Endothelial cell of umbilical vein (primary cell): ENCODE results near the gene FGF12. TPM values are rescaled to one million over a fixed set of nuclear protein-coding genes. Genes with fewer than 3 reads are reported as not detected.

ENCODE experiments used
- BruUV-seq: library from RNA; stranded (reverse); fragments of 400-500 nt; replicated peaks from 2 replicates; lab custom pipeline; 2021; lab: Mats Ljungman, UMichigan
- CTCF ChIA-PET: fragments of 300-600, 350-600 bp; sonication (Branson Sonifier 250); formaldehyde crosslinking; loops from one replicate; lab custom pipeline; 2021; ENCODE audit warnings: antibody characterized with exemption, inconsistent platforms; lab: Charles Lee
- POLR2A ChIA-PET: fragments of 300-600, 350-600 bp; sonication (Branson Sonifier 250); formaldehyde crosslinking; loops from one replicate; lab custom pipeline; 2021; ENCODE audit warnings: antibody characterized with exemption, inconsistent platforms; lab: Charles Lee
- DNase-seq: peaks from one replicate; pipeline ENCODE4 v3.0.0-alpha.2; 2011; ENCODE audit warnings: low read depth, low spot score
- FAIRE-seq: peaks from 2 replicates; lab custom pipeline; 2011; peaks lifted over from hg19 to GRCh38; lab: Jason Lieb, UNC
- H2AFZ ChIP-seq: 2 replicates; pipeline ENCODE4 v1.6.0; 2012; ENCODE audit warnings: low read depth, low read length, control low read depth, inconsistent platforms
- H3K27ac ChIP-seq: 2 replicates; pipeline ENCODE4 v1.5.1; 2011; ENCODE audit warnings: low read depth, mild to moderate bottlenecking, control low read depth, low read length, moderate library complexity; ENCODE audit not compliant: insufficient read depth
- H3K27me3 ChIP-seq, 2 experiments: 2 replicates each; pipeline versions ENCODE4 v1.6.0 to v1.6.1; 2011; ENCODE audit warnings: low read length in 2 of 2, mixed read lengths in 1 of 2; ENCODE audit not compliant: control insufficient read depth in 2 of 2, insufficient read depth in 2 of 2
- H3K36me3 ChIP-seq, 2 experiments: 2 replicates in 1 of 2; 3 replicates in 1 of 2; pipeline ENCODE4 v1.5.1; 2011; ENCODE audit warnings: low read length in 2 of 2, mild to moderate bottlenecking in 1 of 2, moderate library complexity in 1 of 2; ENCODE audit not compliant: control insufficient read depth in 2 of 2, insufficient read depth in 2 of 2; ENCODE audit errors: extremely low read depth in 1 of 2
- H3K4me1 ChIP-seq: 3 replicates; pipeline ENCODE4 v1.5.1; 2011; ENCODE audit warnings: mild to moderate bottlenecking, low read length; ENCODE audit not compliant: control insufficient read depth, insufficient read depth; ENCODE audit errors: extremely low read depth
- H3K4me2 ChIP-seq: 2 replicates; pipeline ENCODE4 v1.6.1; 2011; ENCODE audit warnings: low read length, control low read depth, mixed read lengths; ENCODE audit not compliant: insufficient read depth
- H3K4me3 ChIP-seq, 3 experiments: fragments of 200-600 bp in 1 of 3; sonication (generic), shearing (Covaris generic) in 1 of 3; replicated peaks in 1 of 3; 2 replicates each; pipeline ENCODE4 v1.5.1; 2011 to 2016; ENCODE audit warnings: control low read depth in 3 of 3, low read length in 3 of 3, mild to moderate bottlenecking in 2 of 3, inconsistent platforms in 1 of 3, low read depth in 1 of 3, moderate library complexity in 1 of 3; ENCODE audit not compliant: insufficient read depth in 1 of 3
- H3K79me2 ChIP-seq: 2 replicates; pipeline ENCODE4 v1.6.0; 2012; ENCODE audit warnings: low read length, inconsistent platforms; ENCODE audit not compliant: control insufficient read depth, insufficient read depth
- H3K9ac ChIP-seq: replicated peaks from 2 replicates; pipeline ENCODE3; 2011; ENCODE audit warnings: low read length, control low read depth; ENCODE audit not compliant: insufficient read depth; ENCODE audit errors: extremely low read depth
- H3K9me1 ChIP-seq: replicated peaks from 3 replicates; pipeline ENCODE4 v1.6.0; 2011; ENCODE audit warnings: mild to moderate bottlenecking, low read length; ENCODE audit not compliant: control insufficient read depth, insufficient read depth; ENCODE audit errors: extremely low read depth
- H3K9me3 ChIP-seq: replicated peaks from 2 replicates; pipeline ENCODE4 v1.5.1; 2012; ENCODE audit warnings: low read length, inconsistent platforms; ENCODE audit not compliant: control insufficient read depth, insufficient read depth
- H4K20me1 ChIP-seq: replicated peaks from 2 replicates; pipeline ENCODE3; 2011; ENCODE audit warnings: mild to moderate bottlenecking, low read length; ENCODE audit not compliant: control insufficient read depth, insufficient read depth; ENCODE audit errors: extremely low read depth
- EZH2 ChIP-seq: IDR thresholded peaks from 2 replicates; pipeline ENCODE4 v1.6.1; 2012; ENCODE audit warnings: borderline replicate concordance, low read depth, mild to moderate bottlenecking, moderate library complexity, low read length, inconsistent platforms; ENCODE audit not compliant: severe bottlenecking
- FOS ChIP-seq: IDR thresholded peaks from 2 replicates; pipeline ENCODE4 v1.6.1; 2011; ENCODE audit warnings: mild to moderate bottlenecking, low read length, moderate library complexity, borderline replicate concordance; ENCODE audit not compliant: insufficient read depth
- GATA2 ChIP-seq: IDR thresholded peaks from 2 replicates; pipeline ENCODE4 v1.7.0; 2011; ENCODE audit warnings: low read depth, mild to moderate bottlenecking, moderate library complexity, mixed read lengths, low read length; ENCODE audit not compliant: insufficient read length, insufficient read depth
- JUN ChIP-seq: IDR thresholded peaks from 2 replicates; pipeline ENCODE4 v1.6.1; 2011; ENCODE audit warnings: borderline replicate concordance, low read depth; ENCODE audit not compliant: insufficient read length, insufficient read depth
- MYC ChIP-seq: IDR thresholded peaks from one replicate; pipeline ENCODE4 v1.6.1; 2011; ENCODE audit warnings: mild to moderate bottlenecking, low read depth, low read length
- POLR2A ChIP-seq: IDR thresholded peaks from 2 replicates; pipeline ENCODE4 v1.6.1; 2012; ENCODE audit warnings: low read depth, mild to moderate bottlenecking, control low read depth, low read length
- POLR2AphosphoS5 ChIP-seq: IDR thresholded peaks from 2 replicates; pipeline ENCODE4 v1.6.1; 2012; ENCODE audit warnings: low read depth, mild to moderate bottlenecking, control low read depth, low read length, moderate library complexity; ENCODE audit not compliant: insufficient read depth
- dilution Hi-C: fragments of 300-500 bp; cut with MboI; formaldehyde crosslinking; loops from one replicate; pipeline ENCODE4 v1.15.0; 2019; ENCODE audit warnings: low sequenced_read_pairs; ENCODE audit not compliant: extremely low pct_ligation_motif_present
- intact Hi-C: fragments of 100-400 bp; cut with micrococcal nuclease; formaldehyde crosslinking; loops from one replicate; pipeline ENCODE4 v1.10.0; 2022
- polyA plus RNA-seq, 4 experiments: library from polyadenylated mRNA; depleted of rRNA in 3 of 4; stranded (reverse) in 3 of 4; unstranded in 1 of 4; fragments of >200 nt; gene quantifications; 2 replicates each; pipeline versions ENCODE4 v1.2.1 to v1.2.3, GENCODE V29; 2011 to 2012; ENCODE audit warnings: missing spikeins in 1 of 4
- total RNA-seq: library from RNA; stranded (reverse); gene quantifications from 2 replicates; pipeline ENCODE4 v1.2.3, GENCODE V29; 2021
- TF ChIP-seq, protein P1 (sequence below): IDR thresholded peaks from 2 replicates; pipeline ENCODE4 v1.6.1; 2011; ENCODE audit not compliant: insufficient read depth, insufficient read length
- TF ChIP-seq, protein P2 (sequence below), 2 donors: IDR thresholded peaks; 1 replicate in 1 of 2; 2 replicates in 1 of 2; pipeline ENCODE4 v1.5.1; 2011; ENCODE audit warnings: low read length in 2 of 2, mild to moderate bottlenecking in 2 of 2, moderate library complexity in 2 of 2, control low read depth in 1 of 2, inconsistent platforms in 1 of 2, low read depth in 1 of 2; ENCODE audit not compliant: insufficient read depth in 1 of 2; ENCODE audit errors: extremely low read depth in 1 of 2

Gene FGF12
- total and polyA plus RNA-seq, 2 donors (not counting 3 experiments of a cell fraction or from before 2014, with no cell fraction given), result 0.72 to 2.5 TPM

DNA sequence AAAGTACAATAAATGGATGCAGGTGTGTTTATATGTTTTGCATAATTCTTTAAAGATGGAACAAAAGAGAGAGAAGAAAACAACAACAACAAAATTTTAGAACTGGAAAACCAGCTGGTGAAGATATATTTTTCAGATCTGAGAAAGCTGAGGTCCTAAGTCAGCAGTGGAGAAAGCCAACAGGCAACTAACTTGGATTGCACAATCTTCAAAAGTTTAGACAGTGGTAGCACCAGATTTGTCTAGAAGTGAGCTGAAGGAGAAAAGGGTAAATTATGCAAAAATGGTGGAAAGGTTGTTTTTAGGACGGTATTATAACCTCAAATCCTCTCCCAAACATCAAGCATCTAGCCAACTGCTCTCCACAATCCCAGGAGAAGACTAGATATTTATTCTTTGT is 17.0 kb downstream of the FGF12 start:
- Histone ChIP-seq H3K9ac (no peak overlapping the region), H3K9me3 (no peaks in the 10 kb centered on the region), H3K4me3 (no peak overlapping the region), H3K27me3 (no peaks in the 10 kb centered on the region), H4K20me1 (no peaks in the 10 kb centered on the region), H3K9me1 (no peaks in the 10 kb centered on the region), H3K36me3 (no peaks in the 10 kb centered on the region), H3K4me2 (no peak overlapping the region), H3K79me2 (no peaks in the 10 kb centered on the region), H3K4me1 (no peaks in the 10 kb centered on the region), H2AFZ (no peak overlapping the region), H3K27ac (no peak overlapping the region)
- CTCF ChIA-PET, result no interaction called here
- dilution Hi-C loops, result no loop called here
- BruUV-seq, result no TSS peak
- FAIRE-seq, result no peak
- POLR2A ChIA-PET, result no interaction called here
- no peak for DNase-seq
- intact Hi-C loops, result no loop called here
- TF ChIP-seq JUN (no peak), EZH2 (no peak), FOS (no peak), GATA2 (no peak), POLR2AphosphoS5 (no peak), MYC (no peak), POLR2A (no peak)
- TF ChIP-seq, protein P1, sequence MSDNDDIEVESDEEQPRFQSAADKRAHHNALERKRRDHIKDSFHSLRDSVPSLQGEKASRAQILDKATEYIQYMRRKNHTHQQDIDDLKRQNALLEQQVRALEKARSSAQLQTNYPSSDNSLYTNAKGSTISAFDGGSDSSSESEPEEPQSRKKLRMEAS, result no peak
- TF ChIP-seq, protein P2, sequence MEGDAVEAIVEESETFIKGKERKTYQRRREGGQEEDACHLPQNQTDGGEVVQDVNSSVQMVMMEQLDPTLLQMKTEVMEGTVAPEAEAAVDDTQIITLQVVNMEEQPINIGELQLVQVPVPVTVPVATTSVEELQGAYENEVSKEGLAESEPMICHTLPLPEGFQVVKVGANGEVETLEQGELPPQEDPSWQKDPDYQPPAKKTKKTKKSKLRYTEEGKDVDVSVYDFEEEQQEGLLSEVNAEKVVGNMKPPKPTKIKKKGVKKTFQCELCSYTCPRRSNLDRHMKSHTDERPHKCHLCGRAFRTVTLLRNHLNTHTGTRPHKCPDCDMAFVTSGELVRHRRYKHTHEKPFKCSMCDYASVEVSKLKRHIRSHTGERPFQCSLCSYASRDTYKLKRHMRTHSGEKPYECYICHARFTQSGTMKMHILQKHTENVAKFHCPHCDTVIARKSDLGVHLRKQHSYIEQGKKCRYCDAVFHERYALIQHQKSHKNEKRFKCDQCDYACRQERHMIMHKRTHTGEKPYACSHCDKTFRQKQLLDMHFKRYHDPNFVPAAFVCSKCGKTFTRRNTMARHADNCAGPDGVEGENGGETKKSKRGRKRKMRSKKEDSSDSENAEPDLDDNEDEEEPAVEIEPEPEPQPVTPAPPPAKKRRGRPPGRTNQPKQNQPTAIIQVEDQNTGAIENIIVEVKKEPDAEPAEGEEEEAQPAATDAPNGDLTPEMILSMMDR (IDR thresholded peaks at IDR 0.05; ENCODE audit: extremely low read depth in 1 of 2, insufficient read depth in 1 of 2, low read depth in 1 of 2, low read length in 2 of 2), result no peak
